K562 (cell line): ENCODE results near the gene ZNF629. TPM values are rescaled to one million over a fixed set of nuclear protein-coding genes. Genes with fewer than 3 reads are reported as not detected.
A peak's percentile ranks its signal among the peaks of the same experiment; 100 is the strongest.

Experiments used
- CAMTA2 ChIP-seq: fragments of 250-450 bp; sonication (Bioruptor Pico); conservative IDR thresholded peaks from 2 replicates; pipeline ENCODE4 v1.5.1; 2022
- CCAR2 ChIP-seq: fragments of 200-400 bp; formaldehyde crosslinking; IDR thresholded peaks from 2 replicates; pipeline ENCODE4 v1.6.1; 2017; ENCODE audit warnings: mild to moderate bottlenecking, low read depth, low read length
- CREBBP ChIP-seq: IDR thresholded peaks from one replicate; pipeline ENCODE4 v1.6.1; 2012; ENCODE audit warnings: low read depth, mild to moderate bottlenecking, control low read depth, inconsistent platforms, low read length
- EHMT2 ChIP-seq: fragments of 450-650 bp; IDR thresholded peaks from 2 replicates; pipeline ENCODE4 v1.6.1; 2018; ENCODE audit warnings: antibody characterized with exemption
- GABPB1 ChIP-seq: sonication (generic); formaldehyde crosslinking; IDR thresholded peaks from 2 replicates; pipeline ENCODE4 v1.8.0; 2022; ENCODE audit warnings: mild to moderate bottlenecking, missing genetic modification reagents
- HOMEZ ChIP-seq: fragments of 250-450 bp; sonication (Bioruptor Pico); IDR thresholded peaks from 2 replicates; pipeline ENCODE4 v1.4.0; 2020; ENCODE audit warnings: mild to moderate bottlenecking, moderate library complexity
- SMAD4 ChIP-seq: fragments of 250-450 bp; sonication (Bioruptor Pico); conservative IDR thresholded peaks from 2 replicates; pipeline ENCODE4 v1.8.0; 2021; ENCODE audit warnings: inconsistent platforms, mild to moderate bottlenecking, moderate library complexity
- SMARCA4 ChIP-seq: fragments of 450-650 bp; IDR thresholded peaks from 2 replicates; pipeline ENCODE4 v1.6.1; 2016
- SMARCC2 ChIP-seq: fragments of 450-650 bp; IDR thresholded peaks from 2 replicates; pipeline ENCODE4 v1.6.1; 2017; ENCODE audit warnings: antibody characterized with exemption, moderate library complexity, mild to moderate bottlenecking, low read depth
- ZBTB17 ChIP-seq: fragments of 450-650 bp; formaldehyde crosslinking; IDR thresholded peaks from 2 replicates; pipeline ENCODE4 v1.4.0; 2020; ENCODE audit warnings: mild to moderate bottlenecking
- ZNF232 ChIP-seq: sonication (generic); formaldehyde crosslinking; IDR thresholded peaks from 2 replicates; pipeline ENCODE4 v1.8.0; 2022; ENCODE audit warnings: mild to moderate bottlenecking, missing genetic modification reagents
- ZNF347 ChIP-seq: fragments of 450-650 bp; formaldehyde crosslinking; IDR thresholded peaks from 2 replicates; pipeline ENCODE4 v1.4.0; 2020; ENCODE audit warnings: low read depth, mild to moderate bottlenecking, moderate library complexity
- ZNF586 ChIP-seq: fragments of 450-650 bp; formaldehyde crosslinking; conservative IDR thresholded peaks from 2 replicates; pipeline ENCODE4 v1.4.0; 2020; ENCODE audit warnings: mild to moderate bottlenecking, moderate library complexity
- polyA plus RNA-seq, 8 experiments: library from polyadenylated mRNA; depleted of rRNA in 4 of 8; stranded (reverse) in 5 of 8; unstranded in 3 of 8; fragments of >200 nt; fragmentation: Nextera tagmentation in 2 of 8; fragmentation: Illumina TruSeq in 1 of 8; extraction: Ambion mirVana in 2 of 8; extraction: Trizol in 1 of 8; gene quantifications; 2 replicates each; pipeline versions ENCODE4 v1.2.1 to v1.2.3, GENCODE V29; 2011 to 2014; ENCODE audit warnings: inconsistent platforms in 1 of 8, missing spikeins in 1 of 8
- total RNA-seq, 7 experiments: library from RNA; depleted of rRNA in 6 of 7; stranded (reverse); fragments of >200 nt in 6 of 7; fragmentation: Illumina TruSeq in 2 of 7; extraction: Trizol in 2 of 7; gene quantifications; 2 replicates each; pipeline versions ENCODE4 v1.2.1 to v1.2.3, GENCODE V29; 2011 to 2021; ENCODE audit warnings: low replicate concordance in 1 of 7
- TF ChIP-seq, protein P1 (sequence below): fragments of 250-450 bp; sonication (Bioruptor Pico); IDR thresholded peaks from 2 replicates; pipeline ENCODE4 v1.8.0; 2021; ENCODE audit warnings: moderate library complexity, mild to moderate bottlenecking, inconsistent platforms
- TF ChIP-seq, protein P2 (sequence below): sonication (generic); formaldehyde crosslinking; IDR thresholded peaks from 2 replicates; pipeline ENCODE4 v1.8.1; 2023; ENCODE audit warnings: mild to moderate bottlenecking, missing genetic modification reagents
- TF ChIP-seq, protein P3 (sequence below), 2 experiments: fragments of 250-450 bp in 1 of 2; fragments of 450-650 bp in 1 of 2; sonication (Bioruptor Pico) in 1 of 2; IDR thresholded peaks; 2 replicates each; pipeline versions ENCODE4 v1.6.1 to v1.8.0; 2016 to 2021; ENCODE audit warnings: mild to moderate bottlenecking in 2 of 2, moderate library complexity in 2 of 2, missing compliant biosample characterization in 1 of 2, missing genetic modification characterization in 1 of 2
- TF ChIP-seq, protein P4 (sequence below): fragments of 200-800 bp; sonication (Bioruptor generic); IDR thresholded peaks from 2 replicates; pipeline ENCODE4 v1.6.1; 2016; ENCODE audit warnings: missing genetic modification characterization, missing compliant biosample characterization

The ZNF629 gene
- total and polyA plus RNA-seq, 9 of the 15 experiments (the other 6 are each of a cell fraction or from before 2014, with no cell fraction given), result 0.44 to 18.8 (median 7.4) TPM

- TF ChIP-seq, protein P1, sequence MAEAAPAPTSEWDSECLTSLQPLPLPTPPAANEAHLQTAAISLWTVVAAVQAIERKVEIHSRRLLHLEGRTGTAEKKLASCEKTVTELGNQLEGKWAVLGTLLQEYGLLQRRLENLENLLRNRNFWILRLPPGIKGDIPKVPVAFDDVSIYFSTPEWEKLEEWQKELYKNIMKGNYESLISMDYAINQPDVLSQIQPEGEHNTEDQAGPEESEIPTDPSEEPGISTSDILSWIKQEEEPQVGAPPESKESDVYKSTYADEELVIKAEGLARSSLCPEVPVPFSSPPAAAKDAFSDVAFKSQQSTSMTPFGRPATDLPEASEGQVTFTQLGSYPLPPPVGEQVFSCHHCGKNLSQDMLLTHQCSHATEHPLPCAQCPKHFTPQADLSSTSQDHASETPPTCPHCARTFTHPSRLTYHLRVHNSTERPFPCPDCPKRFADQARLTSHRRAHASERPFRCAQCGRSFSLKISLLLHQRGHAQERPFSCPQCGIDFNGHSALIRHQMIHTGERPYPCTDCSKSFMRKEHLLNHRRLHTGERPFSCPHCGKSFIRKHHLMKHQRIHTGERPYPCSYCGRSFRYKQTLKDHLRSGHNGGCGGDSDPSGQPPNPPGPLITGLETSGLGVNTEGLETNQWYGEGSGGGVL (CRISPR knock-in tag), result no peak
- no peak for TF ChIP-seq ZNF586 (CRISPR knock-in tag)
- TF ChIP-seq SMARCA4, result 0 out of 2 replicates have a peak, but pooled peaks have one; percentile 31
- TF ChIP-seq HOMEZ, result no peak
- 0 out of 2 replicates have a peak, but pooled peaks have one; percentile 23 for TF ChIP-seq GABPB1
- no peak for TF ChIP-seq ZNF232
- no peak for TF ChIP-seq ZNF347
- TF ChIP-seq, protein P2, sequence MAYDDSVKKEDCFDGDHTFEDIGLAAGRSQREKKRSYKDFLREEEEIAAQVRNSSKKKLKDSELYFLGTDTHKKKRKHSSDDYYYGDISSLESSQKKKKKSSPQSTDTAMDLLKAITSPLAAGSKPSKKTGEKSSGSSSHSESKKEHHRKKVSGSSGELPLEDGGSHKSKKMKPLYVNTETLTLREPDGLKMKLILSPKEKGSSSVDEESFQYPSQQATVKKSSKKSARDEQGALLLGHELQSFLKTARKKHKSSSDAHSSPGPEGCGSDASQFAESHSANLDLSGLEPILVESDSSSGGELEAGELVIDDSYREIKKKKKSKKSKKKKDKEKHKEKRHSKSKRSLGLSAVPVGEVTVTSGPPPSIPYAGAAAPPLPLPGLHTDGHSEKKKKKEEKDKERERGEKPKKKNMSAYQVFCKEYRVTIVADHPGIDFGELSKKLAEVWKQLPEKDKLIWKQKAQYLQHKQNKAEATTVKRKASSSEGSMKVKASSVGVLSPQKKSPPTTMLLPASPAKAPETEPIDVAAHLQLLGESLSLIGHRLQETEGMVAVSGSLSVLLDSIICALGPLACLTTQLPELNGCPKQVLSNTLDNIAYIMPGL (CRISPR knock-in tag), result no peak
- no peak for TF ChIP-seq ZBTB17
- TF ChIP-seq, protein P3, sequence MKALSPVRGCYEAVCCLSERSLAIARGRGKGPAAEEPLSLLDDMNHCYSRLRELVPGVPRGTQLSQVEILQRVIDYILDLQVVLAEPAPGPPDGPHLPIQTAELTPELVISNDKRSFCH (CRISPR knock-in tag; IDR thresholded peaks at IDR 0.05), result no peak
- TF ChIP-seq, protein P3 (tag; IDR thresholded peaks at IDR 0.05), result no peak
- peak; percentile 62; the same call in 1 of the 2 replicates for TF ChIP-seq EHMT2
- TF ChIP-seq, protein P4, sequence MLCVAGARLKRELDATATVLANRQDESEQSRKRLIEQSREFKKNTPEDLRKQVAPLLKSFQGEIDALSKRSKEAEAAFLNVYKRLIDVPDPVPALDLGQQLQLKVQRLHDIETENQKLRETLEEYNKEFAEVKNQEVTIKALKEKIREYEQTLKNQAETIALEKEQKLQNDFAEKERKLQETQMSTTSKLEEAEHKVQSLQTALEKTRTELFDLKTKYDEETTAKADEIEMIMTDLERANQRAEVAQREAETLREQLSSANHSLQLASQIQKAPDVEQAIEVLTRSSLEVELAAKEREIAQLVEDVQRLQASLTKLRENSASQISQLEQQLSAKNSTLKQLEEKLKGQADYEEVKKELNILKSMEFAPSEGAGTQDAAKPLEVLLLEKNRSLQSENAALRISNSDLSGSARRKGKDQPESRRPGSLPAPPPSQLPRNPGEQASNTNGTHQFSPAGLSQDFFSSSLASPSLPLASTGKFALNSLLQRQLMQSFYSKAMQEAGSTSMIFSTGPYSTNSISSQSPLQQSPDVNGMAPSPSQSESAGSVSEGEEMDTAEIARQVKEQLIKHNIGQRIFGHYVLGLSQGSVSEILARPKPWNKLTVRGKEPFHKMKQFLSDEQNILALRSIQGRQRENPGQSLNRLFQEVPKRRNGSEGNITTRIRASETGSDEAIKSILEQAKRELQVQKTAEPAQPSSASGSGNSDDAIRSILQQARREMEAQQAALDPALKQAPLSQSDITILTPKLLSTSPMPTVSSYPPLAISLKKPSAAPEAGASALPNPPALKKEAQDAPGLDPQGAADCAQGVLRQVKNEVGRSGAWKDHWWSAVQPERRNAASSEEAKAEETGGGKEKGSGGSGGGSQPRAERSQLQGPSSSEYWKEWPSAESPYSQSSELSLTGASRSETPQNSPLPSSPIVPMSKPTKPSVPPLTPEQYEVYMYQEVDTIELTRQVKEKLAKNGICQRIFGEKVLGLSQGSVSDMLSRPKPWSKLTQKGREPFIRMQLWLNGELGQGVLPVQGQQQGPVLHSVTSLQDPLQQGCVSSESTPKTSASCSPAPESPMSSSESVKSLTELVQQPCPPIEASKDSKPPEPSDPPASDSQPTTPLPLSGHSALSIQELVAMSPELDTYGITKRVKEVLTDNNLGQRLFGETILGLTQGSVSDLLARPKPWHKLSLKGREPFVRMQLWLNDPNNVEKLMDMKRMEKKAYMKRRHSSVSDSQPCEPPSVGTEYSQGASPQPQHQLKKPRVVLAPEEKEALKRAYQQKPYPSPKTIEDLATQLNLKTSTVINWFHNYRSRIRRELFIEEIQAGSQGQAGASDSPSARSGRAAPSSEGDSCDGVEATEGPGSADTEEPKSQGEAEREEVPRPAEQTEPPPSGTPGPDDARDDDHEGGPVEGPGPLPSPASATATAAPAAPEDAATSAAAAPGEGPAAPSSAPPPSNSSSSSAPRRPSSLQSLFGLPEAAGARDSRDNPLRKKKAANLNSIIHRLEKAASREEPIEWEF (CRISPR knock-in tag), result no peak
- TF ChIP-seq SMARCC2, result no peak
- no peak for TF ChIP-seq CCAR2
- TF ChIP-seq SMAD4 (CRISPR knock-in tag), result 0 out of 2 replicates have a peak, but pooled peaks have one; percentile 24
- TF ChIP-seq CAMTA2, result no peak
- no peak for TF ChIP-seq CREBBP
Observed at GRCh38 chr16:30778549-30779244, 8.3 kb downstream of the ZNF629 start (continued).
